Stomach (tissue), 9 donors: ENCODE measurements around the gene SHISAL1. TPM values are rescaled to one million over a fixed set of nuclear protein-coding genes. Genes with fewer than 3 reads are reported as not detected.

Experiments
- DNase-seq, 2 donors: peaks; one replicate each; pipeline versions ENCODE4 v3.0.0 to v3.0.0-alpha.2; 2013 to 2019
- H3K27ac ChIP-seq, 5 donors: fragments of 200-600 bp in 4 of 5; sonication (generic) in 4 of 5; one replicate each; pipeline ENCODE4 v1.5.1; 2013 to 2019; ENCODE audit warnings: mild to moderate bottlenecking in 1 of 5, moderate library complexity in 1 of 5
- H3K27me3 ChIP-seq, 3 donors: fragments of 200-600 bp; sonication (generic); one replicate each; pipeline ENCODE4 v1.5.1; 2017 to 2019; ENCODE audit warnings: mixed run types in 1 of 3
- H3K36me3 ChIP-seq, 4 donors: fragments of 200-600 bp; sonication (generic); 1 replicate in 3 of 4; 2 replicates in 1 of 4; pipeline ENCODE4 v1.5.1; 2016 to 2019
- H3K4me1 ChIP-seq, 4 donors: fragments of 200-600 bp; sonication (generic); one replicate each; pipeline ENCODE4 v1.5.1; 2016 to 2019
- H3K4me3 ChIP-seq, 4 donors: fragments of 200-600 bp; sonication (generic) in 3 of 4; one replicate each; pipeline ENCODE4 v1.5.1; 2016 to 2019; ENCODE audit warnings: mild to moderate bottlenecking in 1 of 4
- H3K9me3 ChIP-seq, 4 donors: fragments of 200-600 bp; sonication (generic); one replicate each; pipeline ENCODE4 v1.5.1; 2016 to 2019
- CTCF ChIP-seq, 7 experiments: fragments of 450-650 bp in 4 of 7; fragments of 200-600 bp in 3 of 7; sonication (generic) in 3 of 7; IDR thresholded peaks; one replicate each; pipeline ENCODE4 v1.5.1; 2016 to 2019; ENCODE audit warnings: antibody characterized with exemption in 7 of 7, control low read depth in 2 of 7, mild to moderate bottlenecking in 1 of 7
- EP300 ChIP-seq: sonication (generic); formaldehyde crosslinking; IDR thresholded peaks from one replicate; pipeline ENCODE4 v1.6.1; 2017; ENCODE audit warnings: antibody characterized with exemption
- POLR2A ChIP-seq, 4 donors: fragments of 450-650 bp; IDR thresholded peaks; one replicate each; pipeline ENCODE4 v1.6.1; 2016; ENCODE audit warnings: antibody characterized with exemption in 4 of 4, control low read depth in 2 of 4, mild to moderate bottlenecking in 1 of 4, moderate library complexity in 1 of 4
- POLR2AphosphoS5 ChIP-seq, 3 donors: sonication (generic); formaldehyde crosslinking; IDR thresholded peaks; one replicate each; pipeline ENCODE4 v1.6.1; 2016; ENCODE audit warnings: antibody characterized with exemption in 3 of 3
- WGBS, 5 donors: extraction: QIAGEN DNeasy Blood & Tissue Kit in 3 of 5; methylation state at CpG; one replicate each; pipeline versions ENCODE4 v1.1.5 to v1.1.7; 2013 to 2018; 5-methylcytosine and 5-hydroxymethylcytosine counted together
- intact Hi-C: fragments of 100-400 bp; cut with DNase I; formaldehyde crosslinking; loops from one replicate; pipeline ENCODE4 v1.15.1; 2023; ENCODE audit warnings: low total_unique reads
- polyA plus RNA-seq, 3 donors: library from polyadenylated mRNA; stranded (reverse); fragments of 200-250 nt; gene quantifications; one replicate each; pipeline ENCODE4 v1.2.3, GENCODE V29; 2013
- total RNA-seq, 5 donors: library from RNA; depleted of rRNA; stranded (reverse); fragments of >200 nt; gene quantifications; one replicate each; pipeline versions ENCODE4 v1.1.0 to v1.2.3, GENCODE V29; 2014 to 2016
- donor health status: healthy with polysubstance abuse.
- donor health status: Bipolar disorder and iron deficiency.
- donor health status: healthy.

Gene SHISAL1
- total and polyA plus RNA-seq, 8 donors, result 0.43 to 19.3 (median 1.2) TPM

GRCh38 chr22:44286646-44287045 lies 26.1 kb downstream of the SHISAL1 start:
- WGBS, 5 donors, result 80 to 94% (median 83%) methylated on average over 6 to 19 of the region's 19 CpGs

DNA sequence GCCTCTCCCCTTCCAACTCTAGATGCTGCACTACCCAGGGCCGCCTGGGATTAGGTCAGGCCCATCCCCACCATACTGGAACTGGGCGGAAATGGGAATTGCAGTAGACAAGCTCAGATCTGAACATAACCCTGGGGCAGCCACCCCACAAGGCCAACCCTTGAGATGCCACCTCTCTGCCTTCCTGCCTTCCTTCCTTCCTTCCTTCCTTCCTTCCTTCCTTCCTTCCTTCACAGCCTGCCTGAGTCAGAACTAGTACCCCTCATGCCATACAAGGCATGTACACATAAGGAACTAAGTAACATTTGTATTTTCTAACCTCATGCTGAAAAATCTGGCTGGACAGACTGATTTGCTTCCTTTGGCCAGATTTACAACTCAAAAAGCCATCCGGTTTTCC lies 28.0 kb downstream of the SHISAL1 start:
- intact Hi-C loops, result no loop called here
- Histone ChIP-seq H3K27ac (no peak overlapping the region), H3K4me3 (no peak overlapping the region), H3K4me1 (no peaks in the 10 kb centered on the region), H3K9me3 (no peaks in the 10 kb centered on the region), H3K27me3 (peaks cover 0 to 64% (median 9%) of the 10 kb centered on the region in 3 donors), H3K36me3 (no peaks in the 10 kb centered on the region)
- no peak for DNase-seq
- WGBS, 5 donors, result 65 to 76% (median 74%) methylated on average over 3 of the region's 3 CpGs
- TF ChIP-seq CTCF (IDR thresholded peaks at IDR 0.05) (no peak), POLR2A (IDR thresholded peaks at IDR 0.05) (no peak), POLR2AphosphoS5 (IDR thresholded peaks at IDR 0.05) (no peak), EP300 (no peak)

More at GRCh38 chr22:44286646-44287045, 26.1 kb downstream of the SHISAL1 start:
- no peak for TF ChIP-seq CTCF (IDR thresholded peaks at IDR 0.05)
- H3K27ac ChIP-seq, result no peak overlapping the region
- H3K27me3 ChIP-seq, result peaks cover 0 to 52% (median 5%) of the 10 kb centered on the region in 3 donors
- H3K4me3 ChIP-seq, result no peak overlapping the region
- no peaks in the 10 kb centered on the region for H3K36me3 ChIP-seq
- no peak for DNase-seq
- H3K9me3 ChIP-seq, result no peaks in the 10 kb centered on the region
- intact Hi-C loops, result no loop called here
- H3K4me1 ChIP-seq, result no peaks in the 10 kb centered on the region

DNA sequence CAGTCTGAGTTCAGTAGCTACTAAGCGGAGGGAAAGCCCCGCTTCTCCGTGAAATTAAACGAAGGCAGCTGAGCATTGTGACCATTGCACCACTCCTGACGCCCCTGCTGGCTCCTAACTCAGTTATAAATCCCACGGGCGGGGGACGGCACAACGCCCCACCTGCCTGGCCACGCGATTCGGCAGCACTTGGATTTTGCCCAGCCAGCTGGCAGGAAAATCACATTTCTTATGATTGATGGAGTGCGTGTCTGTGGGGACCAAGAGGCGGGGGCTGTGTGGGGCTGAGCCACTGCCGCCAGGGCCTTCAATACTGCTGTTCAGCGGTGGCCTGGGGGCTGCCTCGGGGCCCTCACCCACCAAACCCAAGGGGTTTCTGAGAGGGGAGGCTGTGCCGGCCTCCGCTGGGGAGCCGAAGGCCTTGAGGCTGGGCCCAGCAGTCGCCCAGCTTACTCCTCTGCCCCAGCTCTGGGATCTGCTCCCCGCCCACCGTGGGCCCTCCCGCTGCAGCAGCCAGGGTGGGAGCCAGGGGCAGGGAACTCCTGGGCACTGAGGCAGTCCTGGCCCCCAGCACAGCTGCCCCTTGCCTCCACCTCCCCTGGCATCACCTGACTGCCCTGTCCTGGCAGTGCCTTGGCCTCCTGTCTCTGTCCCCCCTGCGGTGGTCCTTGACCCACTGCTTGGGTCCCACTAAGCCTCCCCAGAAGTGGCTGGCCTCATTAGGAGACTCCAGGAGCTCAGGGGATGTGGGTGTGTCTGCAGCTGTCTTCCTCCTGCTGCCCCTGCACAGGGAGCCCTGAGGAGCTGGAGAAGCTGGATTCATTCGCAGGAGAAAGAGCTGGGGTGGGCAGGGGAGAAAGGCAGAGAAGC lies 30.7 kb downstream of the SHISAL1 start:
- Histone ChIP-seq H3K36me3 (no peaks in the 10 kb centered on the region), H3K27me3 (peaks cover 0 to 65% (median 9%) of the 10 kb centered on the region in 3 donors), H3K27ac (no peak overlapping the region), H3K4me3 (no peak overlapping the region), H3K9me3 (no peaks in the 10 kb centered on the region), H3K4me1 (peaks cover 0 to 4% (median 0%) of the 10 kb centered on the region in 4 donors)
- intact Hi-C loops, result no loop called here
- TF ChIP-seq EP300 (no peak), CTCF (IDR thresholded peaks at IDR 0.05) (no peak), POLR2AphosphoS5 (IDR thresholded peaks at IDR 0.05) (no peak), POLR2A (IDR thresholded peaks at IDR 0.05) (no peak)
- WGBS, 5 donors, result 68 to 73% (median 71%) methylated on average over 22 to 26 of the region's 26 CpGs
- peak in 1 of 2 donors; percentile 38 for DNase-seq

- H3K4me1 ChIP-seq, result peaks cover 0 to 4% (median 0%) of the 10 kb centered on the region in 4 donors
- no peaks in the 10 kb centered on the region for H3K9me3 ChIP-seq
- 78 to 91% (median 84%) methylated on average over 5 to 9 of the region's 9 CpGs for WGBS, 5 donors
- no peak for DNase-seq
- H3K27ac ChIP-seq, result no peak overlapping the region
- no peak for TF ChIP-seq POLR2A (IDR thresholded peaks at IDR 0.05)
- TF ChIP-seq EP300, result no peak
- no peak for TF ChIP-seq POLR2AphosphoS5 (IDR thresholded peaks at IDR 0.05)
- TF ChIP-seq CTCF (IDR thresholded peaks at IDR 0.05), result no peak
- intact Hi-C loops, result no loop called here
- no peak overlapping the region for H3K4me3 ChIP-seq
- H3K27me3 ChIP-seq, result peaks cover 0 to 65% (median 9%) of the 10 kb centered on the region in 3 donors
- no peaks in the 10 kb centered on the region for H3K36me3 ChIP-seq
These were observed 32.0 kb downstream of the SHISAL1 start for GRCh38 chr22:44280665-44281188.
